ENCODE data around the gene UGT1A10. TPM values are rescaled to one million over a fixed set of nuclear protein-coding genes. Genes with fewer than 3 reads are reported as not detected.
"Not testable (repeated sequence)": the region's sequence is repeated elsewhere in the genome, so short reads cannot be mapped to it uniquely, and the experiment has no call there.

UGT1A10 gene
- polyA plus RNA-seq, 5 donors: not detected

- DNase-seq: no peak
Observed at GRCh38 chr2:233743464-233744259, 107.4 kb downstream of the UGT1A10 start.

- no peak for DNase-seq
Observed at GRCh38 chr2:233745073-233745755, 109.0 kb downstream of the UGT1A10 start.

DNA sequence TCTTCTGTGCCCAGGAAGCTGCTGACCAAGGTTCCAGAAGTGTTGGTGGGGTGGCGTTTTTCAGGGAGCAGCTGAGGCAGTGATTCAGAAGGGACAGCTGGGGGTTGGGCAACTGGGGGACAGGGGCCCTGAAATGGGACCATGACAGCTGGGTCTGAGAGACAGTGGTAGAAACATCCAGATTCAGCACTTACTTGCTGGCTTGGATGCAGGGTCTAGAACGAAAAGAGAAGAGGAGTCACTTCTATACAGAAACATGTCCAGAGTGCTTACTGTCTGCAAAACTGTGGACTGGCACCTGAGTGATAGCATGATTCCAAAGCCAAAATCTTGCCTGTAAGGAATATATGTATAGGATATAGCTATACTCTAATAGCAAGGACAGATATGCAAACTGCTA is 109.6 kb downstream of the UGT1A10 start:
- not testable (repeated sequence) for DNase-seq

DNA sequence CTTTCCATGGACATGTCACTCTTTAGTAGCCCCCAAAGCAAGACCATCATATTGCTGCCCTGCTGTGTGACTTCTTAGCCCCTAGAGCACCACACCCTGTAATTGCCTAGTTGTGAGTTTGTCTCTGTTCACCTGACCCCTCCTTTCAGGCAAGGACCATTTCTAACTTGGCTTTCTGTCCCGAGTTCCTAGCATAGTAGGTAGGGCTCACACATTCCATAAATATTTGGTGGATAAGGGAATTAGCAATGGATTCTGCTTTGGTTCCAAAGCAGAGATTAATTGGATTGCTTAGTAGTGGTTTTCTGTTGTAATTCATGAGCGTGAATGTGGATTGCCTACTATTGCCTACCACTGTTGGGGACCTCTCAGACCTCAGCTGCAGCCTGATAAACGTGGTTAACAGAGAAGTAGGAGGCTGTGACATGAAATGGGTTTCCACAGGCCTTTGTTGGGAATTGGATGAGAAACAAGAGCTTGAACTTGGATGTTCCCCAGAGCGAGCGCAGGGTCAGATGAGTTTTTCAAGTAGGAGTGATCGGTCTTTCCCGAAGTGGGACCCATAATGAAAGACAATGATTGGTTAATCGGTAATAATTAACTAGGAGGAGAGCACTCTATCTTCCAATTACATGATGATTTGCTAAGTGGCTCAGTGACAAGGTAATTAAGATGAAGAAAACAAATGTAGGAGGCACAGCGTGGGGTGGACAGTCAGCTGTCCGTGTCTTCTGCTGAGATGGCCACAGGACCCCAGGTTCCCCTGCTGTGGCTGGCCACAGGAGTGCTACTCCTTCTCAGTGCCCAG is 110.4 kb downstream of the UGT1A10 start:
- no peak for DNase-seq

DNA sequence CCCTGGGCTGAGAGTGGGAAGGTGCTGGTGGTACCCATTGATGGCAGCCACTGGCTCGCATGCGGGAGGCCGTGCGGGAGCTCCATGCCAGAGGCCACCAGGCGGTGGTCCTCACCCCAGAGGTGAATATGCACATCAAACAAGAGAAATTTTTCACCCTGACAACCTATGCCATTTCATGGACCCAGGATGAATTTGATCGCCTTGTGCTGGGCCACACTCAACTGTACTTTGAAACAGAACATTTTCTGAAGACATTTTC is 111.0 kb downstream of the UGT1A10 start:
- DNase-seq: no peak

GRCh38 chr2:233750689-233751088 is 114.4 kb downstream of the UGT1A10 start:
- not testable (repeated sequence) for DNase-seq

DNA sequence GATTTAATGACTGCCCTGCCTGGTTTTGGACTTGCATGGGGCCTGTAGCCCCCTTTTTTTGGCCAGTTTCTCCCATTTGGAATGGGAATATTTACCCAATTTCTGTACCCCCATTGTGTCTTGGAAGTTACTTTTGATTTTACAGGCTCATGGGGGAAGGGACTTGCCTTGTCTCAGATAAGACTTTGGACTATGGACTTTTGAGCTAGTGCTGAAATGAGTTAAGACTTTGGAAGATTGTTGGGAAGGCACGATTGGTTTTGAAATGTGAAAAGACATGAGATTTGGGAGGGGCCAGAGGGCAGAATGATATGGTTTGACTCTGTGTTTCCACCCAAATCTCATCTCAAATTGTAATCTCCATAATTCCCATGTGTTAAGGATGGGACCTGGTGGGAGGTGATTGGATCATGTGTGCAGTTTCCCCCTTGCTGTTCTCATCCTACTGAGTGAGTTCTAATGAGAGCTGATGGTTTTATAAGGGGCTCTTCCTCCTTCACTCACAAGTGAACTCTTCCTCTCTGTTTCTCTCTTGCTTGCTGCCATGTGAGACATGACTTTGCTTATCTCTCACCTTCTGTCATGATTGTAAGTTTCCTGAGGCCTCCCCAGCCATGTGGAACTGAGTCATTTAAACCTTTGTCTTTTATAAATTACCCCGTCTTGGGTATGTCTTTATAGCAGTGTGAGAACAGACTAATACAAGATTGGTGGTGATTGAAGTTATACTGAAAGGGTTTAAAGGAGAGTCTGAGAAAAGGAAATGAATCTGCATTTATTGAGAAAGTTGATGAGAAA is 115.2 kb downstream of the UGT1A10 start:
- DNase-seq: not testable (repeated sequence)

DNA sequence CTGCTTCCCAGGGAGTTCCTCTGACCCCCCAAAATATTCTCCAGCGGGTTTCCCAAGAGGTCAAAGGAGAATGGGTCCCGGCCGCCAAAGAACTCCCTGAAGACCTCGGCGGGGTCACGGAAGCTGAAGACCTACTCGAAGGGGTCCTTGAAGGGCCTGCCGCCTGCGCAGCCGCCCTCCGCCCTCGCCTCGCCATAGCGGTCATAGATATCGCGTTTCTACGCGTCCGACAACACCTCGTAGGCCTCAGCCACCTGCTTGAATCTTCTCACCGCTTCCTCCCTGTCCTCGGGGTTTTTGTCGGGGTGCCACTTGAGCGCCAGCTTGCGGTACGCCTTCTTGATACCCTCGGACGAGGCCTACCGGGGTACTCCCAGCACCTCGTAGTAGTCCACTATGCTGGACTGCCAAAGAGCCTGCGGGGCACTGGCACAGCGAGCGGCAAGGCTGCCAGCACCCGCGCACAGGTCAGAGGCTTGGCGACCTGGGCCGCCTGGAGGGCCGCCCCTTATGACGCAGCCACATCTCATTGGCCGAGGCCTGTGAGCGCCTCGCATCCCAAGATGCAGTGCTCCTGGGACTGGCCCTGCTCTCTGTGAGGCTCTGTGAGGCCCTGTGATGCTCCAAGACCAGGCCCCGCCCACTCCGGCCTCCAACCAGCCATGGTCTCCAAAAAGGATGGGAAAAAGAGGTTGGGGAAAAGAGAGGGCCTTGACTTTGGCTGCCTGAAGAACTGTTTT is 118.8 kb downstream of the UGT1A10 start:
- DNase-seq: no peak

- DNase-seq: no peak
Observed at GRCh38 chr2:233756429-233757081, 120.3 kb downstream of the UGT1A10 start.

DNA sequence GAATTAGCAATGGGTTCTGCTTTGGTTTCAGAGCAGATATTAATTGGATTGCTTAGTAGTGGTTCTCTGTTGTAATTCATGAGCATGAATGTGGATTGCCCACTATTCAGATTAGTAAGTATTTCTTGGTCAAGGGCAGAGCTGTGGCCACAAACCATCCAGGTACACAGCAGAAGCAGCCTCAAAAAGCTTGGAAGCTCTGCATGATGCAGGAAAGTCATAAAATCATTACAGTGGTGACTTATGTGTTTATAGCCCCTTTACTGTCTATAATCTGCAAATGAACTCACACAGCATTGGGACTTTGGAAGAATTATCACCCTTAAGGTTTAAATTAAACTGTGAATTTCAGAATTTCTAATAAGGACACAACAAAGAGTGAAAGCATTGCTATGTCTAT is 121.9 kb downstream of the UGT1A10 start:
- DNase-seq: no peak

DNA sequence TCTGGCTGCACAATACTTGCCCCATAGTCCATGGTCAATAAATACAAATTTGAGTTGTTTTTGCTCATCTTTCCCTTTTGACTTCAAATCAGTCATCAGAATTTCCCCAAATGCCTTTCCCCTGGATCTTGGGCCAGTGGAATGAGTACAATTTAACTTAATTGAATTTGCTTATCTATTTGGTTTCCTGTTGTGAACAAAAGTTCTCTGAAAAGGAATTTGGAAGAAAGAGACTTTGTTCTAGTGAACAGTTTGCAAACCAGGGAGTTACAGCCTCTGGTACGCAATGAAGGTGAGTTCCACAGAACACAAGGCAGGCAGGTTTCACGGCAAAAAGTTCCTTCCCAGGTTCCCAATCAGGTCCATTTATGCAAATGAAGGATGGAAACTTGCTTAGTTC is 122.6 kb downstream of the UGT1A10 start:
- DNase-seq: no peak

DNA sequence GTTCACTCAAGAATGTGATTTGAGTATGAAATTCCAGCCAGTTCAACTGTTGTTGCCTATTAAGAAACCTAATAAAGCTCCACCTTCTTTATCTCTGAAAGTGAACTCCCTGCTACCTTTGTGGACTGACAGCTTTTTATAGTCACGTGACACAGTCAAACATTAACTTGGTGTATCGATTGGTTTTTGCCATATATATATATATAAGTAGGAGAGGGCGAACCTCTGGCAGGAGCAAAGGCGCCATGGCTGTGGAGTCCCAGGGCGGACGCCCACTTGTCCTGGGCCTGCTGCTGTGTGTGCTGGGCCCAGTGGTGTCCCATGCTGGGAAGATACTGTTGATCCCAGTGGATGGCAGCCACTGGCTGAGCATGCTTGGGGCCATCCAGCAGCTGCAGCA is 123.8 kb downstream of the UGT1A10 start, which contains the start of gene UGT1A1:
TSS of gene UGT1A1 (plus strand) at position 228 of the 400 bp plus-strand sequence. CDS start at position 246, 18 bp downstream.
- DNase-seq: no peak

DNA sequence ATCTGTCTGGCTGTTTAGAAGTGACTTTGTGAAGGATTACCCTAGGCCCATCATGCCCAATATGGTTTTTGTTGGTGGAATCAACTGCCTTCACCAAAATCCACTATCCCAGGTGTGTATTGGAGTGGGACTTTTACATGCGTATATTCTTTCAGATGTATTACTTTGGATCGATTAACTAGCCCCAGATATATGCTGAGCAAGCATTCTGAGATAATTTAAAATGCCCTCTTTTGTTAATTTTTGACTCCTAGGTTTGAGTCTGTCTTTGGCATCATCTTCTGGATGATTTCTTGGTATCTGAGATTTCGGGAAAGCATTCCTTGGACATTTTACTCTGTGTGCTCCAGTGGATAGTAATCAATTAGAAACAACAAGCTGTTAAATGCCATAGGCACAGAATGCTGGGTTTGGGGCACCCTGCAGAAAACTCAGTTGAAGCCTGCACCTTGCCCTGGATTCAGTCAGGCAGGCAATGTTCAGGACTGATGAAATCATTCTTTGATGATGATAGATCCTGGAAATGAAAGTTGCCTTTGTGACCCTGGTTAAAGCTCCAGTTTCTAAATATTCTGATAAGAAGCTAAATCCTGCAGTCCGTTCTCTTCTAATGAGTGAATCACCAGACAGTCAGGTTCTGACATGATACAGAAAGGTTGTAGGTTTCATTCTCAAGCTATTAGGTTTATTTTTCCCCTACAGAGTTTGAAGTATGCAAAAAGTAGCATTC is 125.0 kb downstream of the UGT1A10 start:
- no peak for DNase-seq

- no peak for DNase-seq
Observed at GRCh38 chr2:233764264-233764663, 128.0 kb downstream of the UGT1A10 start.

DNA sequence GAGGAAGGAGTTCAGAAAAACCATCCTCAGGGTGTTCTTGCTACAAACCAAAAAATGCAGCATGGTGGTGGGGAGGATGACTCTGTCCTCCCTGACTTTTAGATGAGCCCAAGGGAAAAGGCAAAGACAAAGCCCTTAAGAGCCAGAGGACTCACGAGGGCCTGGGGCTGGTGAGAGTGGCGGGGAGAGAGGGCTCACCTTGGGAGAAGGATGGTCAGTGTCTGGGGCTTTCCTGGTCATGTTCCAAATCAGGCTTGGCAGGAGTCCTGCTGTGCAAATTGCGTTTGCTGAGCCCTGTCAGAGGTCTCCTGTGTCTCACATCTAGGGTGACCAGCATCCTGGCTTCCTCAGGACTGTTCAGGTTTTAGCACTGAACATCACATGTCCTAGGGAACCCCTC is 128.5 kb downstream of the UGT1A10 start:
- DNase-seq: no peak

- no peak for DNase-seq
Observed at GRCh38 chr2:233766416-233766815, 130.2 kb downstream of the UGT1A10 start.

DNA sequence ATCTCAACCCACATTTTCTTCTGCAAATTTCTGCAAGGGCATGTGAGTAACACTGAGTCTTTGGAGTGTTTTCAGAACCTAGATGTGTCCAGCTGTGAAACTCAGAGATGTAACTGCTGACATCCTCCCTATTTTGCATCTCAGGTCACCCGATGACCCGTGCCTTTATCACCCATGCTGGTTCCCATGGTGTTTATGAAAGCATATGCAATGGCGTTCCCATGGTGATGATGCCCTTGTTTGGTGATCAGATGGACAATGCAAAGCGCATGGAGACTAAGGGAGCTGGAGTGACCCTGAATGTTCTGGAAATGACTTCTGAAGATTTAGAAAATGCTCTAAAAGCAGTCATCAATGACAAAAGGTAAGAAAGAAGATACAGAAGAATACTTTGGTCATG is 131.8 kb downstream of the UGT1A10 start:
- DNase-seq: no peak

- no peak for DNase-seq
Observed at GRCh38 chr2:233769260-233769659, 133.0 kb downstream of the UGT1A10 start.

GRCh38 chr2:233772153-233772552 is 135.9 kb downstream of the UGT1A10 start:
- DNase-seq: no peak

DNA sequence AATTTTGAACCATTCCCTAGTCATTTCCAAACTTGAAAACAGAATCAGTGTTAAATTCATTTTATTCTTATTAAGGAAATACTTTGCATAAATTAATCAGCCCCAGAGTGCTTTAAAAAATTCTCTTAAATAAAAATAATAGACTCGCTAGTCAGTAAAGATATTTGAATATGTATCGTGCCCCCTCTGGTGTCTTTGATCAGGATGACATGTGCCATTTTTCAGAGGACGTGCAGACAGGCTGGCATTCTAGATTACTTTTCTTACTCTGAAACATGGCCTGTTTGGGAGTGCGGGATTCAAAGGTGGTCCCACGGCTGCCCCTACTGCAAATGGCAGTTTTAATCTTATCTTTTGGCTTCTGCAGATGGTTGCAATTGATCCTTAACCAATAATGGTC is 136.3 kb downstream of the UGT1A10 start:
- no peak for DNase-seq

All from right lung (tissue), 5 donors.